ENCODE data around the gene CCDC187.
"Not testable (repeated sequence)": the region's sequence is repeated elsewhere in the genome, so short reads cannot be mapped to it uniquely, and the experiment has no call there.

Gene CCDC187

DNA sequence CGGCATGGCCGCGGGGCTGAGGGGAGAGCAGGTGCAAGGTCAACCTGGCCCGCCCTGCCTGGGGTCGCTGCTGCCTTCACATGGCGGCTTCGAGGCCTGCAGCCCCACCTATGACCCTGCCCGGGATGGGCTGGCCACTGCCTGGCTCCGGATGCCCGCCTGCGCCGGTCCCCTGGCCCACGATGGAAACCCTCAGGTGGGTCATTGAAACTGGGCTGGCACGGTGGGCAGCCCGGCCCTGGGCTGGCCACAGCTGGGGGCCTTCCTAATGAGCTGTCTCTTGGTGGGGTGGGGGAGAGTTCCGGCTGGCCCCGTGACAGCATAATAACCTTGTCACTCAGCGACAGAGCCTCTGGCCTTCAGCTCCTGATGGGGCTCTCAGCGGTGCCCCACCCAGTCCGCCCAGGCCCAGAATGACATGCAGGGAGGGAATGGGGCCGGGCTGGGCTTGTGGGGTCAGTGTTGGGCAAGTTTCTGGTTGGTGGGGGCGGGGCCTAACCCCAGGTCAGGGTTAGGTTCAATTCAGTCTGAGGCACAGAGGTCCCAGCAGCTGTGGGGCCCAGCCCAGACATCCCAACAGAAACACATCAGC, at the start of gene CCDC187:
Gene CCDC187, minus strand, starts transcription at position 270 of the 592 bp plus-strand sequence. Its CDS starts 264 bp downstream, at position 6.
- no peak for DNase-seq (ENCODE audit: low read depth in 2 of 2, low spot score in 1 of 2)

DNA sequence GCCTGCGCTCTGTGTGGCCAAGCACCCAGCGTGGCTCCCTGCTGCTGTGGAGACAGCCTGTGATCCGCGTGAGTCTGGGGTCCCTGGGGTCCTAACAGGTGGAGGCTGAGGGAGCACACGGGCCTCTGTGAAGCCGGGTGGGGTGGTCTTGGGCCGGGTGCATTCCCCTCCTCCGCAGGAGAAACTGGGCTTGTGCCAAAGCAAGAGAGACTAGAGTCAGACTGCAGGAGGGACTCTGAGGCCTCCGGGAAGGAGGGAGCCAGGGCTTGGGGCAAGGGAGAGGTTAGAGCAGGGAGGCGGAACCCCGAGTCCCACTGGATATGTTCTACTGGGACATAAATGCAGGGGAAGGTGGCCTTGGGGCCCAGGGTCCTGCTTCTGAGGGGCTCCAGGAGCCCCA, 49.2 kb upstream of the CCDC187 start:
- DNase-seq (ENCODE audit: low read depth in 2 of 2, low spot score in 1 of 2), result no peak

DNA sequence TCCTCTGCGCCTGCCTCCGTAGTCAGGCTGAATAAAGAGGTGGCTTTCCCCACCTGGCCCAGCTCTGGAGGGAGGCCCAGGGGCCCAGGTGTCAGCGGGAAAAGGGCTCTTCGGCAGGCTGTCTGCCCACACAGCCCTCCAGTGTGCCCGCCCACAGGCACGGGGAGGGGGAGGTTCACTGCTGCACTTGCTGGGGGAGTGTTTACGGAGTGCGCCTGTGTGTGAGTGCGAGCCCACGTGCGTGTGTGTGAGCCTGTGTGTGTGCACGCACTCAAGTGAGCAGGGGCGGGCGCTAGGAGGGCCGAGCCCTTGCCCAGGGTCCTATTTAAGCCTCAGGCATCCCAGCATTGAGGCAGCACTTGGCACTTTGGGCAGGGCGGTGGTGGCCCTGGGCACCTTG, 48.8 kb upstream of the CCDC187 start:
- DNase-seq (ENCODE audit: low read depth in 2 of 2, low spot score in 1 of 2), result no peak

DNA sequence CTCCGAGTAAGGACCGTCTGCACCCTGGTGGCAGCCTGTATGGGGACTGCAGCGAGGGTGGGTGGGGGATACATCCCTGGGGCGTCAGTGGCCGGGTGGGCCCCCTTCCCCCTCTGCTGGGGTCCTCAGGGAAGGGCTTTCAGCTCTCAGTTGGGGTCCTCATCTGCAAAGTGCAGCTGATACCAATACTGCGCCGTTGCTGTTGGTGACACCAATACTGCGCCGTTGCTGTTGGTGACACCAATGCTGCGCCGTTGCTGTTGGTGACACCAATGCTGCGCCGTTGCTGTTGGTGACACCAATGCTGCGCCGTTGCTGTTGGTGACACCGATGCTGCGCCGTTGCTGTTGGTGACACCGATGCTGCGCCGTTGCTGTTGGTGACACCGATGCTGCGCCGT, 48.0 kb upstream of the CCDC187 start:
- DNase-seq (ENCODE audit: low read depth in 2 of 2, low spot score in 1 of 2), result not testable (repeated sequence)

DNA sequence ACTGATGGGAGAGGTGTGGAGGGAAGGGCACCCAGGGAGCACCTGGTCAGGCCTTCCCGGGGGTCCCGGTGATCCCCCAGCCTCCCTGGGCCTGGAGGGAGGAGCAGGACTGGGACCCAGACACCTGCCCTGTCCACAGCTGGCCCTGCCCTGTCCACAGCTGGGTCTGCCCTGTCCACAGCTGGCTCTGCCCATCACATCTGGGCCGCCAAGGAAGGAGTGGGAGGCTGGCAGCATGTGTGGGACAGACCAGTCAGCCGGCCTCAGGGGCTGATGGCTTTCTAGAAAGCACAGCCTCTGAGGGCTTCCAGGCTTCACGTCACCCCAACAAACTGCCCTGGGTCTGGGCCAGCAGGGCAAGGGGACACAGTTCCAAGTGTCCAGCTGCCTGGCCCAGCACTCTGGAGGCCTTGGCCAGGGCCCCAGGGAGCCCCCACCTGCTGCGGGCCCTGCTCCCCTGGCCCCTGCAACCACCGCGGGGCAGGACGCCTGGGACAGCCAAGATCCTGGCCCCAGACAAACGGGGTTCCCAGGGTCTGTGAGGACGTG, 47.4 kb upstream of the CCDC187 start:
- no peak for DNase-seq (ENCODE audit: low read depth in 2 of 2, low spot score in 1 of 2)

DNA sequence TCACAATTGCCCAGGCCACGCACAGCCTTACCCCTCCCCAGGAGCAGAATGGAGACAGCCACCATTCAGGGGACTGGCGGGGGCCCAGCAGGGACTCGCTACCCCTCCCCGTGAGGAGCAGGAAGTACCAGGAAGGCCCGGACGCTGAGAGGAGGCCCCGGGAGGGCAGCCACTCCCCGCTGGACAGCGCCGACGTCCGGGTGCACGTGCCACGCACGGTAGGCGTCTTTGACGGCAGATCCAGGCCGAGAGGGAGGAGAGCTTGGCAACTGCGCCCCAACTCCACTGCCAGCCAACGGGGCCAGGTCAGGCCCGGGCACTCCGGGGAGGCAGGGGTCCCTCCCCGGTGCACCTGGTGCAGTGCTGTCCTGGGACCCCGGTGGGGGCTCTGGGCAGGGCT, 45.7 kb upstream of the CCDC187 start:
- DNase-seq (ENCODE audit: low read depth in 2 of 2, low spot score in 1 of 2), result no peak

DNA sequence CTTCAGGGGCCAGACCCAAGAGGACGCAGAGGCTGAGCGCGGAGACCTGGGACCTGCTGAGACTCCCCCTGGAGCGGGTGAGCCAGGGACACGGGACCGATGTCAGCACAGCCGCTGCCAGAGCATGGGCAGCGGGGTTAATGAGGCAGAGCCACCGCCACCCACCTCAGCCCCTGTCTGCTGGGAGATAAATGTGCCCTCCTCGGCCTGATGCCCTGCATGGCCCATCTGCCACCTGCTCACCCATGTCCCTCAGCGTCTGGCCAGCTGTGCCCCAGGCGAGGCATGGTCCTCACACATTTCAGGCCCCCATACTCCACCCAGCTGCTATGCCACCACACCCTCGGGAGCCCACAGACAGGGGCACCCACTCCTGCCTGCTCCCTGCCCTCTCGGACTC, 44.8 kb upstream of the CCDC187 start:
- DNase-seq (ENCODE audit: low read depth in 2 of 2, low spot score in 1 of 2), result no peak

DNA sequence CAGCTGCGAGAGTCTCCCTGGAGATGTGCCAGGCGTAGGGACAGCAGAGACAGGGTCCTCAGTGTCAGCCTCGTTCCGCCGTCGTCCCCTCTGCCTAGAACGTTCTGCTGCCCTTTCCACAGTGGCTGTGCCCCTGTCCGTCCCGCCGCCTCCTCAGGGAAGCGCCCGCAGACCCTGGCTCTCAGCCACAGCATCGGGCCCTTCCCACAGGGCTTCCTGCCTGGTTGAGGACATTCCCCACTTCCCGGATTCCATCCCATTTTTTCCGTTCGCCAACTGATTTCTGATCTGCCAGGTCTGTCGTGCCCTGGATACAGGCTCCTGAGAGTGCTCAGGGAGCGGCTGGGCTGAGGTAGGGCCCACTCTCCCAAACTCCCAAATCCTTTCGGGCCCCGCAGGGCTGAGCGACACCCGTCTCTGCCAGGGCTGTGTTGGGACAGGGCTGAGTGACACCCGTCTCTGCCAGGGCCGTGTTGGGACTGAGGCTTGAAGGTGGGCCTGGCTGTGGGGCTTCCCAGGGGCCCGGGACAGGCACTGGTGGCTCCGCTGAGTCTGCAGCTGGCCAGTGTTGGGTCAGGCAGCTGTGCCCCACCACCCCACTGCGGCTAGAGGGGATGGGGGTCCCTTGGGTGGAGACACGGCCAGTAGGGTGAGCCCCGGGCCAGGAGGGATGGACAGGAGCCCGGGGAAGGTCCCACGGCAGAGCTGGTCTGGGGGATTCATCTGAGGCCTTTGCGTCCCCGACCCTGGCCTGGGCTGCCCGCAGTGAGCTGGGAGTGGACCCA, 43.8 kb upstream of the CCDC187 start:
- no peak for DNase-seq (ENCODE audit: low read depth in 2 of 2, low spot score in 1 of 2)

DNA sequence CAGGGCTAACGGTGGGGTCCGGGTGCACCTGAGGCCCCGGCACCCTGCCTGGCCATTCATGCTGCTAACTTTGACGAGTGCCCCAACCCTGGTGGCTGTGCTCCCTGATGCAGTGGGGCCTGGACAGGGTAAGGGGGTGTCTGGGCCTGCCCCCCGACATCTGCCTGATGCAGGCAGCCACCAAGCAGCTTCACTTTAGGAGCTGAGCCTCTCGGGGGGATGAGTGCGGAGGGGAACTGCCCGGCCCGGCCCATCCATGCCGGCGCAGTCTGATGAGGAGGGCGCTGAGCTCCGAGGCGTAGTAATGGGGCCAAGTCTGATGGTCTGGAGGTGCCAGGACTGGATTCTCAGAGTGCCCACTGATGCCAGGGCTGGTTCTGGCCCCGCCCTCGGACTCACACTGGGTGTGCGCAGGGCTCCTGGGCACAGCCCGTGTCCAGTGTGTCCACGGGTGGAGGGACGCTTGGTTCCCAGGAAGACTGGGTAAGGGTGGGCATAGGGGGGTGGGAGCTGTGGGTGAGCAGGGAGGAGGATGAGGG, 43.1 kb upstream of the CCDC187 start:
- DNase-seq (ENCODE audit: low read depth in 2 of 2, low spot score in 1 of 2), result no peak

DNA sequence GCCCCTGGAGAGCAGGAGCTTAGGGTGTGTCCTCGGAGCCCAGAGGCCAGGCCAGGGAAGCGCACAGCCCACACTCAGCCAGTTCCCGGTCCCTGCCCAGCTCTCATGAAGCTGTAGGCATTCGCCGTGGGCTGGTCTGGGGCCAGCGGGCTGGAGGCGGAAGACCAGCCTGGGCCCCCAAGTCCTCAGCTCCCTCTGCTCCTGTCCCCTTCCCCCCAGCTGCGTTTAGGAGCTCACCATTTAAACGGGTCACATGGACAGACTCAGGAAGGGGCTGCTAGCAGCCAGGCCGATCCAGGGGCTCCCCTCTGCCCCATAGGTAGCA, 42.2 kb upstream of the CCDC187 start:
- no peak for DNase-seq (ENCODE audit: low read depth in 2 of 2, low spot score in 1 of 2)

DNA sequence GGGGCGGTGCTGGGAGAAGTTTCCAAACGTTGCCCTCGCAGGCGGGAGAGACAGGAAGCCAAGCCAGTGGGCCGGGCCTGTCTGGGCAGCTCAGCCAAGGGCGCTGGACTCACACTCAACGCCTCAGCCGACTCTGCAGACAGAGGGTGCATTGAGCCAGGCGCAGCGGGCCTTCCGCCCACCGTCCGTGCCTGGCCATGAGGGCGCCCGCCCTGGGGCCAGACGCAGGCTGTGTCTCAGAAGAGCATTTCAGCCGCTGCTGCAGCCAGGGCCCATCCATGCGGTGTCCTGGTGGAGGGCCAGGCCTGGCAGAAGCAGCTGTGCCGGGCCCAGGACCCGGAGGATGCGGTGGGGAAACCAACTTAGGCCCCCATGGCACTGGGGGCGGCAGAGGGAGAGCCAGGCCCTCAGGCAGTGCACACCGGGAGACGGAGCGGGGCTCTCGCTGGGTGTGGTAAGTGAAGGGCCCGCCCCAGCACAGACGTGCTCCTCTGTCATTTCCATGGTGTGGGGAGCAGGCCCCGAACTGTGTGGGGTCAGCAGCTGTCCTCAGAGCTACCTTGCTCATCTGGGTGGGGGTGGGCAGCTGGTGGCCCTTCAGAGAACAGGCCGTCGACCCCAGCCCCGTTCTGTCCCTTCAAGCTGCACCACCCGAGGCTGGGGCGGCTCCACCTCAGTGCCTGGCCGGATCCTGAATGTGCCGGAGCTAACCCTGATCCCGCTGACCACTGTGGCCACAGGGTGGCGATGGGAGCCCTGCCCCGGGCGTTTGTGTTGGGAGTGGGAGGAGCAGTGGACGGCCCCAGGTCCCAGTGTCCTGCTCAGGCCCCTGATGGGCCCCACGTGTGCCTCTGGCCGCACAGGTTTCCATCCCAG, 41.6 kb upstream of the CCDC187 start:
- DNase-seq (ENCODE audit: low read depth in 2 of 2, low spot score in 1 of 2), result no peak

DNA sequence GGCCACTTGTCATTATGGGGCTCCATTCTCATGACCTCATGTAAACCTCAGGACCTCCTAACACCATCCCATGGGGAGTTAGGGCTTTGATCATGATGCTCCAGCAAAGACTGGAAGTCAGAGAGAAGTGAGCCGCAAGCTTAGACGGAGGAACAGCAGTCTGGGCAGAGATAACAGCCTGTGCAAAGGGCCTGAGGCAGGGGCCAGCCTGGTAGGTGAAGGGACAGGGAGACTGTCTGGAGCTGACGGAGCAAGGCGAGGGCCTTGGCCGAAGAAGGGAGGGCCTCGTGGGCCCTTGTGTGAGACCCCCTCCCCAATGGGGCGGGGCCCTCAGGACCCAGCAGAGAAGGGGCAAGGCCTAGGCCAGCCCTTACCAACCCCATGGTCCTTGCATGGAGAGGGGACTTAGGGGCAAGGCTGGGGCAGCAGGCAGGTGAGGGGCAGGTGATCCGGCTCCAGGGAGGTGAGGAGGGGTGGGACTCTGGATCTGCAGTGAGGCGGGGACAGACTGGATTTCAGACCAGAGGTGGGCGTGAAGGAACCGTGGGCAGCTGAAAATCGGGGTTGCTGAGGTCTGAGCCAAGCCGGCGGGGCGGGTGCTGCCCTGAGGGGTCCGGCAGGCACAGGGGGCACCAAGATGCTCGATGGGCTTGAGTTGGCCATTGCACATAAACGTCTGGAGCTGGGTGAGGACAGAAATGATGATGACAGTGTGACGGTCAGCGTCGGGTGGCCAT, 40.8 kb upstream of the CCDC187 start:
- no peak for DNase-seq (ENCODE audit: low read depth in 2 of 2, low spot score in 1 of 2)

DNA sequence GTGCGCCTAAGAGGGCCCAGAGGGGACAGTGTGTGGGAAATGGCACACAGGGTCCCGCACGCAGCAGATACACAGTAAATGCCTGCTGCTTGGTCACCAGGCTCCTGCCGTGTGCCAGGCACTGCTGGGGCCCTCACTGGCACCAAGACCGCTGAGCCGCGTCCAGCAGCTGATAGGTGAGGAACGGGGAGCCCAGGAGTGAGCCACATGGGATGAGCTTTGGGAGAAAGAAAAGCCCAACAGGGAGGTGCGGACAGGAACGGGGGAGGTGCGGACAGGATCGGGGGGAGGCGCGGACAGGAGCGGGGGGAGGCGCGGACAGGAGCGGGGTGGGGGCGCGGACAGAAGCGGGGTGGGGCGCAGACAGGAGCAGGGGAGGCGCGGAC, 40.0 kb upstream of the CCDC187 start:
- no peak for DNase-seq (ENCODE audit: low read depth in 2 of 2, low spot score in 1 of 2)

DNA sequence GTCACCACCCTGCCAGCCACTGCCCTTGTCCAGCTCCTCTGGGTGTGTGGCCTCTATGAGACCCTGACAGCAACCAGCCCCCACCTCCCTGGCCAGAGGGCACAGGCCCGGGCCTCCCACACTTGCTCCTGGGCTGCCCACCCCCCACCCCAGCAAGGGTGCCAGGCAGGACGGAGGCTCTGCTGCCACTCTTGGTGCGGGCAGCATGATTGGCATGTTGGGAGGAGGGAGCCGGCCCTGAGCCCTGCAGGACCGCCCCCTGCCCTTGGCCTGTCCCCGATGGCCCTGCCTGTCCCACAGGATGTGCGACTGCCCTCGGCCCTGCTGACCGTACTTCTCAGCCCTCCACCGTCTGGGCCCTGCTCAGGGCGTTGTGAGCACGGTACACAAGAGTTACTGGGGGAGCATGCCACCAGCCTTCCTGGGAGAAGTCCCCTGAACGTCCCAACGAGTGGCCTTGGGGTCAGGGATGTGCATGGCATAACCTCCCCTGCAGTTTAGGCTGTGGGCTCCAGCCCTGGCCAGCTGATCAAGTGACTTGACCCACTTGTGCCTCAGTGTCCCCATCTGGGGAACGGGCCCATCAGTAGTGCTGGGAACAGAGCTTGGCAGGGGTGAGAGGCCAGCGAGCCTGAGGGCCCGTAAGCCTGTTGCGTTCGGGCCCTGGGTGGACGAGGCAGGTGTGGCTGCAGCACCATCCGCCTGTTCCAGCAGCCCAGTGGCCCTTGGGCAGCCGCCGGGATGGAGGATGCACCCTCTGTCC, 39.4 kb upstream of the CCDC187 start:
- DNase-seq (ENCODE audit: low read depth in 2 of 2, low spot score in 1 of 2), result no peak

DNA sequence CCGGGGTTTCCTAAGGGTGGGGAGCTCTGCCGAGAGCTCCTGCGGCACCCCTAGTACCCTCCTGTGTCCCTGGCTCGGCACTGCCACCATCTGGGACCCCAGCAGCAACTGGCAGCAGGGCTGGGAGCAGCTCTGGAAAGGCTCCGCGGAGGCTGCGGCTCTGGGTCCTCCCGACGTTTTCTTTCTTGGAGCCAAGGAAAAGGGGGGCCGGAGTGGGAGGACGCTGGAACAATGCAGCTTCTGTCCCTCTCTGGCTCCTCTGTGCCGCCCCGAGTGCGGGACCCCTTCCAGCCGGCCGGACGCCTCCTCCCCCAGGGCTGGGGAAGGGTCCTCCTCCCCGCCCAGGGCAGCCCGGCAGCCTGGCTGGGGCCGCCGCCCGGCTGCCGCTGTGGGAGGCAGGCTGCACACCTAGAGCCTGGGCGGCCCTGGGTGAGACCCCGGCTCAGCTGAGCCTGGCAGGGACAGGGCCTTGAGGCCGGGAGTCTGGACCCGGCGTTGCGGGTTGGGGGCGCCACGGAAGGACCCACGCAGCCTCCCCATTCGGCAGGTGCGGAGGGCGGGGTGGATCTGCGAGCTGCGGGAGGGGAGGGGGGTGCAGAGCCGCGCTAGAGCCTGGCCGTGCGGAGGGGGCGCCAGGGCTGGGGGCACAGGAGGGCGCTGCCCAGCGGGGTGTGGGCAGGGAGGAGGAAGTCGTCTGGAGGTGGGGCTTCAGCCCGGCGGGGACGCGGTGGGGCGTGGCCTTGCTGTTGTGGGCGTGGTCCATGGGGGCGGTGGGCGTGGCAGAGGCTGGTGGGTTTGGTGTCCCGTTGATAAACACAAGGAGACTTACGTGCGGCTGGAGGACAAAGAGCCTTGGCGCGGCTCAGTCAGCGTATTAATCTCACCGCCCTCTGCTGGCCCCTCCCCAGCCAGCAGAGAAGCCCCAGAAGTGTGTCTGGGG, 38.6 kb upstream of the CCDC187 start:
- DNase-seq (ENCODE audit: low read depth in 2 of 2, low spot score in 1 of 2), result peak; percentile 28 to 41

DNA sequence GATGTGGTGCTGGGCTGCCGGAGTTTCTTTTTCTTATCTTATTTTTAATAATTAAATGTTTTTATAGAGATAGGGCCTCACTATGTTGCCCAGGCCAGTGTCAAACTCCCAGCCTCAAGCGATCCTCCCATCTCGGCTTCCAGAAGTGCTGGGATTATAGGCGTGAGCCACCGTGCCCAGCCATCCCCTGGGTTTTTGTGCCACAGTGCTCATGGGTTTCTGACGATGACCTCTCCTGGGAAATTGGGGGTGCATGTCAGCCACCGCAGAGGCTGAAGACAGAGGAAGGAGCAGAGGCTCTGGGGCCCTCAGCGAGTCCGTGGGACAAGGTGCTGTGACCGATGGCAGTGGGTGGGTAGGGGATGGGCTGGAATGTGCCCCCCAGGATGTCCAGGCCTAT, 37.9 kb upstream of the CCDC187 start:
- no peak for DNase-seq (ENCODE audit: low read depth in 2 of 2, low spot score in 1 of 2)

DNA sequence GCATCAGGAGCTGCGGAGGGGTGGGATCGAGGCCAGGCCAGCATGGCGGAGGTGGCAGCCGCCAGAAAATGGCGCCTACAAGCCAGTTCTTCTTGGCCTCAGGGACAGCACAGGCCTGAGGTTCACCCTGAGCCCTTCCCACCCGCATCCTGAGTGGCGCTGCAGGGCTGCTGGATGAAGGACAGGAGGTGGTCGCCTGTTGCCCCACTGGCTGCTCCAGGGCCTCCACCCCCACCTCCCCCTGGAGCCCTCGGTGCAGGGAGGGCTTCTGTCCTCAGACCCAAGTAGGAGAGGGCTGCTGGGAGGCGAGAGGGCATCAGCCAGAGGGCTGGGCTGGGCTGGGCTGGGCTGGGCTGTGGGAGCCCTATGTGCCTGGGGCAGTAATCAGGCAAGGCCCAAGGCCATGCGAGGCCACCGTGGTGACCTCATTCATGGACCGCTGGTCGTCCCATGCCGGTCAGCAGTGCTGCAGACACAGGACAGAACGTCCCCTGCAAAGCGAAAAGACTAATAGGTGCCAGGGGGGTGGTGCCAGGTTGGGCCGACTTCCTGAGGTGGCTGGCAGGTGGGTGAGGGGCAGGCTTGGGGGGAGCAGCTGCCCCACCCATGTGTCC, 37.3 kb upstream of the CCDC187 start:
- DNase-seq (ENCODE audit: low read depth in 2 of 2, low spot score in 1 of 2), result no peak

DNA sequence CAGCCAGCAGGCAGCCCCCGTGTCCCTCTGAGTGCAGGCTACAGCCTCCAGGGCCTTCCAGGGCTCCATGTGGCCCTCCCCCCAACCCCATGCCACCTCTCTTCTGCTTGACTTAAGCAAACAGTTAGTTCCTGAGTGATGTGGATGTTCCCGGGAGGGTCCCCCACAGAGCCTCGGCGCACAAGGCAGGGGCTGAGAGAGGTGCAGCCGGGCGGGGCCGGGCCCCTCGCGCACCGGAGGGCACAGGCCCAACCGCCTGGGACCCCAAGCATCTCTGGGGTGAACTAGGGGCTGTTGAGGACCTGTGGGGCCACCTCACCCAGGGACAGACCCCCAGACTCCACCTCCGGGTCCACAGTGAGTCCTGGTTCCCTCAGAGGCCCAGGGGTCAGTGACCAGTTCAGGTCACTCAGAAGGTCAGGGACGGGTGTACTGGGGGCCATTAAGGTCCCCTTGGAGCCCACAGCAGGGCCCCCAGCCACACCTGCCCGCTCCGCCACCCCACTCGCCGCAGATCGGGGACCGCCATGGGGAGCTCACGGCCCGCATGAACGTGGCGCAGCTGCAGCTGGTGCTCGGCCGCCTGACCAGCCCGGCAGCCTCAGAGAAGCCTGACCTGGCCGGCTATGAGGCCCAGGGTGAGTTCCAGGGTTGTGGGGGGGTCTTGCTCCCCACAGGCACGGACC, 36.6 kb upstream of the CCDC187 start:
- DNase-seq (ENCODE audit: low read depth in 2 of 2, low spot score in 1 of 2), result no peak
